ENCODE measurements around the gene CREB3.

- TF ChIP-seq POLR2A (IDR thresholded peaks at IDR 0.05), result no peak
- TF ChIP-seq, protein P1, sequence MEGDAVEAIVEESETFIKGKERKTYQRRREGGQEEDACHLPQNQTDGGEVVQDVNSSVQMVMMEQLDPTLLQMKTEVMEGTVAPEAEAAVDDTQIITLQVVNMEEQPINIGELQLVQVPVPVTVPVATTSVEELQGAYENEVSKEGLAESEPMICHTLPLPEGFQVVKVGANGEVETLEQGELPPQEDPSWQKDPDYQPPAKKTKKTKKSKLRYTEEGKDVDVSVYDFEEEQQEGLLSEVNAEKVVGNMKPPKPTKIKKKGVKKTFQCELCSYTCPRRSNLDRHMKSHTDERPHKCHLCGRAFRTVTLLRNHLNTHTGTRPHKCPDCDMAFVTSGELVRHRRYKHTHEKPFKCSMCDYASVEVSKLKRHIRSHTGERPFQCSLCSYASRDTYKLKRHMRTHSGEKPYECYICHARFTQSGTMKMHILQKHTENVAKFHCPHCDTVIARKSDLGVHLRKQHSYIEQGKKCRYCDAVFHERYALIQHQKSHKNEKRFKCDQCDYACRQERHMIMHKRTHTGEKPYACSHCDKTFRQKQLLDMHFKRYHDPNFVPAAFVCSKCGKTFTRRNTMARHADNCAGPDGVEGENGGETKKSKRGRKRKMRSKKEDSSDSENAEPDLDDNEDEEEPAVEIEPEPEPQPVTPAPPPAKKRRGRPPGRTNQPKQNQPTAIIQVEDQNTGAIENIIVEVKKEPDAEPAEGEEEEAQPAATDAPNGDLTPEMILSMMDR (IDR thresholded peaks at IDR 0.05), result no peak
Observed at GRCh38 chr9:35711501-35712428, 20.7 kb upstream of the CREB3 start.

All from adrenal gland (tissue), 5 donors.